ENCODE measurements around the gene TTC23.
"Not testable (repeated sequence)": the region's sequence is repeated elsewhere in the genome, so short reads cannot be mapped to it uniquely, and the experiment has no call there.

TTC23 gene

GRCh38 chr15:99117563-99118257 lies 131.7 kb downstream of the TTC23 start:
- no peak for DNase-seq

GRCh38 chr15:99117111-99117510 lies 132.3 kb downstream of the TTC23 start:
- no peak for DNase-seq

- DNase-seq = no peak
These were observed 133.8 kb downstream of the TTC23 start for GRCh38 chr15:99115300-99116215.

GRCh38 chr15:99114511-99115299 lies 134.7 kb downstream of the TTC23 start:
- no peak for DNase-seq

DNA sequence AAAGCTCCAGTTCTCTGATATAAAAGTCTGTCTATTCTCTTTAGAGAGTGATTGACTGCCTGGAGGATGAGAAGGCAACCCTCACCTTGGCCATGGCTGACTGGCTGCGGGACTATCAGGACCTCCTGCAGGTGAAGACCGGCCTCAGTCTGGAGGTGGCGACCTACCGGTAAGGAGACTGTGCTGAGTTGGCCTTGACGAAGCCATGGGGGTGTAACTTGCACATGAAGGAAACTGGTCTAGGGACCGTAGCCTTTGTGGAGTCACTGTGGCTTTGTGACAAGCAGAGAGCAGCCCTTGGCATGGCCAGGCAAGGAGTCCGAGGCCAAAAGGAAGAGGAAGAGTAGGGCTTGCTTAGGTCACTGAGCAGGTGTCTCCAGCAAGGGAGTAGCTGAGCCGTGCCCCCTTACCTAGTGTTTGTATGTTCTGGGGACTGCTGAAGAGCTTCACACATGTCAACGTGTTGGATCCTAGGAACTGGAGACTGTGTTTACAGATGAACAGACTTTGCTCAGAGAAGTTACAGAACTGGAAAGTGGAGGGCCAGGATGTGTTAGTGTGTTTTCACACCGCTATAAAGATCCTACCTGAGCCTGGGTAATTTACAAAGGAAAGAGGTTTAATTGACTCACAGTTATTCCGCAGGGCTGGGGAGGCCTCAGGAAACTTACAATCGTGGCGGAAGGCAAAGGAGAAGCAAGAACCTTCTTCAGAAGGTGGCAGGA lies 135.7 kb downstream of the TTC23 start:
- no peak for DNase-seq

- not testable (repeated sequence) for DNase-seq
These were observed 137.7 kb downstream of the TTC23 start for GRCh38 chr15:99111641-99112040.

DNA sequence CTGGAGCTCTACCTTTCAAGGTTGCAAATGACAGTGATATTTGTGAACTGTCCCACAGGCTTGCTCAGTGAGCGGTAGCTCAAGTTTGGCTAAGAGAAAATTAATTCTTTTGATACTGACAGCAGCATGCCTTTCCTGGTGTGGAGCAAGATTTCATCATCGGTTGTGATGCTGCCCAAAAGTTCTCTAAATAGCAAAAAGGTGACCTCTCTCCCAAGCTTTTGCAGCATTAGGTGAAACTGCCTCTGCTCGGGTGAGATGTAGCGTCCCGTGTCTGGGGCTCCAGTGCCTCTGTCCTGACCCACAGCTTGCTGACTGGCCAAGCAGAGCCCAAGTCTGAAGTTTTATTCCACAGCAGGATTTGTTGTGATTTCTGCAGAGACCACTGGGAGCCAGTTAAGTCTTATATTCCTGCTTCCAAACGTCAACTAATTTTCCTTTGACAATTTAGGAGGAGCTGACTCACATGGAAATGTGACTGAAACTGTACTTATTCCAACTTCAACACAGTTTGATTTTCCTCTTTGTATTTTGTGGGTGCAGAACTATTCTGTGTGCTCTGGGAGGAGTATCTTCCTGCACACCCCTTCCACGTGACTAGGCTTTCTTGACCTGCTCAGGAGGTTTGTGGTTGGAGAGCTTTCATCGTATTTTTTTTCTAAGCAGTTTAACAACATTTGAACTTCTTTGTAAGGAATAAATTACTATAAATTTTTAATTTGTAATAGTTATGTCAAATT lies 138.6 kb downstream of the TTC23 start:
- no peak for DNase-seq

DNA sequence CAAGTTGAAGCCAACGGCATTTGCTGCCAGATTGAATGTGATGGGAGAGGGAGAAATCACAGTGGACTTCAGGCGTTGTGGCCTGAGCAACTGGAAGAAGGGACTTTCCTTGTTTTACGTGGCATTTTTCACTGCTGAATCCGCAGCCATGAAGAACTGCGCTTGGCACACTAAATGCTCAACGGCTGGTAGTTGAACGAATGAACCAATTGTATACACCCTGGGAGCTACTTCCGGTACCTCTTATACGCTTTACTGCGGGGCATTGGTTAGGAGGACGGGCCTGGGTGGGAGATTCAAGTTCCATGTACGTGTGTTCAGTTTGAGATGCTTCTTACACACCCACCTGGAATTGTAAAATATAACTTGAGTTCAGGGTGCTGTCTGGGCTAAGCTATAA lies 139.3 kb downstream of the TTC23 start:
- no peak for DNase-seq

DNA sequence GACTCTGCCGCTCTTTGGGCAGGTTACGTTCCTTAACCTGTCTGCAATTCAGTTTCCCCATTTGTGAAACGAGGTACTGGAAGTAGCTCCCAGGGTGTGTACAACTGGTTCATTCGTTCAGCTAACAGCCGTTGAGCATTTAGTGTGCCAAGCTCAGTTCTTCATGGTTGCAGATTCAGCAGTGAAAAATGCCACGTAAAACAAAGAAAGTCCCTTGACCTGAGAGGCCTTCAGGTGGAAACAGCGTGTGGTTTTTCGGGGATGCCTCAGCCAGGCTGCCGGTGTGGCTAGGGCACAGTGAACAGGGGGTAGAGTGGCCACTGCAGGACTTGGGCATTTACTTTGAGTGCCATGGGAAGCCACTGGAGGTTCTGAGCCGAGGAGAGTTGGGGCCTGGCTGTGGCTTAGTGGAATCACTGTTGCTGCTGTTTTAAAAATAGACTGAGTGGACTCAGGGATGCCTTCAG lies 139.8 kb downstream of the TTC23 start:
- DNase-seq = no peak

GRCh38 chr15:99108993-99109392 lies 140.4 kb downstream of the TTC23 start:
- DNase-seq = no peak

DNA sequence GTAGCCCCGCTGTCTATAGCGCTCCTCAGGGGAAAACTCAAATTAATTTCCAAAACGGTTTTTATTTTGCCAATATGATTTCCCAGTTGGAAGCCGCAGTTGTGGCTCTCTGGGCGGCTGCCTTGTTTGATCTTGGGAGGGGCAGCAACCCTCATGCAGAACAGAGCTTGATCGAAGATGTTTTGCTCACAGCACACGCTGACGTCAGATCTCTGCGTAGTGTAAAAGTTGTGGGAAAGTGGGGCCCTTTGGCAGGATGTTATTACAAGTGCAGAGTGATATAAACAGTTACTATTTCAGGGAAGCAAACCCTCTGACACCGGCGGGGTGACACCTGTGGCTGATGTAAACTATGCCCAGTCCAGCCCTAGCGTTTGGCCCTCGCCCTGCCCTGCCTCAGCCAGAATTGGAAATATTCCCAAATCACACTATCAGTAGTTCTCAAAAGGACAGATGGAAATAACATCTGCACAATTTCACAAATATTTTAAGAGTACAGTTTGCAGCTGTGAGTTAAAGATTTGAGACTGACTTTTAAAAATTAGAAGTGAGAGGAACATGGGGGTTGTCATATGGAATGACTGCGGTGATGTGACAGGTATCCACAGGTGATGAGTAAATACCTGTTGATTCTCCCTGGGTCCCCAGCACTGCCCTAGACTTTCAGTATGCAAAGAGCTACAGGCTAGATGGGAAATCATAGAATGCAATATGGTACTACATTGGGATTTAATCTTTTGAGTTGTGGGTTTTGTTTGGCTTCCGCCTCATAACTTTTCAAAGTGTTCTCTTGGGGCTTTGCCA lies 142.8 kb downstream of the TTC23 start:
- DNase-seq = no peak

- DNase-seq = peak; percentile 81
These were observed 143.7 kb downstream of the TTC23 start for GRCh38 chr15:99105514-99106341.

DNA sequence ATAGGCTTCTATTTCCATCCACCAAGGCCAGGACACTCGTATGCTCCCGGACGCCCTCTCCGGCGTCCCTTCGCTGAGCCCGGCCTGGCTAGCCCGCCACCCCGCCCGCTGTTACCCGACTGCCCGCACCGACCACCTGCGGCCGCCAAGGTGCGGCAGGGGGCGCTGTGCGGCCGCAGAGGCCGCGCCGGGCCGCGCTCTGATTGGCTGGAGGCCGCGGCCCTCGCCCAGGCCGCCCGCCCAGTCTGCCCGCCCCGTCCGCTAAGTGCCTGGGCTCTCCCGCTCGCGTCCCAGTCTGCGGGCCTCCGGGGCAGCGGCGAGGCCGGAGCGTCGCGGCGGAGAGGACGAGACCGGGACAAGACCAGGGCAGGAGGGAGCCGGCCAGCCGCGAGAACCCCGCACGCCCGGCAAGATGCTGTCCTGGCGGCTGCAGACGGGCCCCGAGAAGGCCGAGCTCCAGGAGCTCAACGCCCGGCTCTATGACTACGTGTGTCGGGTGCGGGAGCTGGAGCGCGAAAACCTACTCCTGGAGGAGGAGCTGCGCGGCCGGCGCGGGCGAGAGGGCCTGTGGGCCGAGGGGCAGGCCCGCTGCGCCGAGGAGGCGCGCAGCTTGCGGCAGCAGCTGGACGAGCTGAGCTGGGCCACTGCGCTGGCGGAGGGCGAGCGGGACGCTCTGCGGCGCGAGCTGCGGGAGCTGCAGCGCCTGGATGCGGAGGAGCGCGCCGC lies 144.4 kb downstream of the TTC23 start, which contains the start of gene SYNM:
Gene SYNM, plus strand, starts transcription at position 293 of the 726 bp plus-strand sequence. Its CDS starts 120 bp downstream, at position 413.
- DNase-seq = peak; percentile 82

GRCh38 chr15:99103279-99103678 lies 146.1 kb downstream of the TTC23 start:
- no peak for DNase-seq

GRCh38 chr15:99102332-99103235 lies 146.8 kb downstream of the TTC23 start:
- DNase-seq = peak; percentile 4

DNA sequence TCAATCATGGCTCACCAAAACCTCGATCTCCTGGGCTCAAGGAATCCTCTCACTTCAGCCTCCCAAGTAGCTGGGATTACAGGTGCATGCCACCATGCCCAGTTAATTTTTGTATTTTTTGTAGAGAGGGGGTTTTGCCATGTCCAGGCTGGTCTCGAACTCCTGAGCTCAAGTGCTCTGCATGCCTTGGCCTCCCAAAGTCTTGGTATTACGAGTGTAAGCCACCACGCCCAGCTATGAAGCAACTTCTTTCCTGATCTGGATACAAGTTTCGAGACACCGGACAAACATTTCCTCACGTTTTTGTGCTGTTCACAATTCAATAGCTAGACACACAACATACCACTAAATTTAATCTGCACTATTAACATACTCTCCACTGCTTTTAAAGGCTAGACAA lies 147.9 kb downstream of the TTC23 start:
- DNase-seq = no peak

- peak; percentile 73 for DNase-seq
These were observed 148.9 kb downstream of the TTC23 start for GRCh38 chr15:99100245-99101173.

All from NCI-H69 (cell line).